ENCODE data around the gene RPL7L1. TPM values are rescaled to one million over a fixed set of nuclear protein-coding genes. Genes with fewer than 3 reads are reported as not detected.

Gene RPL7L1
- total RNA-seq, 1 experiment from 2014 or later, result 103 TPM

DNA sequence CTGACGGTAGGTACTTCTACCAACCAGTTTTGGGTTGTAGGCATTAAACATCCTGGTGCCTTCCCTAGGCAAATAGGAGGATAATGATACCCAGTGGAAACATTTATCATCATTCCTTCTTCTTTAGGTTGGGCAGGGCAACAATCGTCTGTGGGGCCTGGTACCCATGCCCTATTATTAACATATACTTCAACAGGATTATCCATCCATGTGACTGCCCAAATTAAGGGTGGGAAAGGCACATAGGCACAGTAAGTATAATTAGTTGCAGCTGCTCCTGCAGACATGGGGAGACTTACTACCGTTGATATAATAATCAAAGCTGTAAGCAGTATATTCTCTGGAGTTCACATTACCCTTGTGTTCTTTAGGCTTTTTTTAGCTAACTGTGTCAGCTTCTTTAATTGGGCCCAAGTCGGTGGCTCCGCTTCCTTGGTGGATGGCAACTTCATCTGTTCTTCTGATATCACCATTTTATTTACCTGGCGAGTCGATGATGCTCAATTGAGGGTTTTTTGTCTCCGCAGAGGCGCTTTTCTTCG, 16.8 kb downstream of the RPL7L1 start:
- POLR2A ChIA-PET, result interaction anchor here (0.7 kb wide), 1 partner anchor 138 kb away, joined by 3 read pairs; no protein-coding TSS in a partner anchor
- CTCF ChIA-PET, result interaction anchor here (0.7 to 0.8 kb wide), 2 partner anchors 163 to 460 kb away, joined by 4 to 8 read pairs; partner anchors contain the start of gene MRPL2
- BruUV-seq (replicated peaks), result no TSS peak

GRCh38 chr6:42898891-42899361, 19.5 kb downstream of the RPL7L1 start:
- Mint-ChIP-seq H3K4me1 (ENCODE audit: low read depth, unreplicated experiment) (peaks cover 23% of the 10 kb centered on the region), H3K27ac (ENCODE audit: unreplicated experiment) (no peak overlapping the region), H3K36me3 (ENCODE audit: insufficient read depth, unreplicated experiment) (no peaks in the 10 kb centered on the region), H3K27me3 (ENCODE audit: insufficient read depth, unreplicated experiment) (no peaks in the 10 kb centered on the region), H3K4me3 (ENCODE audit: unreplicated experiment) (no peak overlapping the region), H3K9me3 (ENCODE audit: unreplicated experiment) (no peaks in the 10 kb centered on the region)
- Histone ChIP-seq H3K4me3 (ENCODE audit: low read depth, low read length) (no peak overlapping the region), H3K9me3 (no peaks in the 10 kb centered on the region), H3K27me3 (replicated peaks; ENCODE audit: control insufficient read depth, insufficient read depth, low read length) (no peaks in the 10 kb centered on the region), H3K4me1 (peaks cover 26% of the 10 kb centered on the region), H3K36me3 (ENCODE audit: control insufficient read depth, insufficient read depth, low read length) (no peaks in the 10 kb centered on the region)
- intact Hi-C loops (cut with micrococcal nuclease; ENCODE audit: unreplicated experiment), result loop anchor here (1.0 kb wide), 2 partner anchors 173 to 238 kb away; no protein-coding TSS in a partner anchor
- no TSS peak for BruUV-seq (replicated peaks)
- CTCF ChIA-PET, result no interaction called here
- TF ChIP-seq, protein P1, sequence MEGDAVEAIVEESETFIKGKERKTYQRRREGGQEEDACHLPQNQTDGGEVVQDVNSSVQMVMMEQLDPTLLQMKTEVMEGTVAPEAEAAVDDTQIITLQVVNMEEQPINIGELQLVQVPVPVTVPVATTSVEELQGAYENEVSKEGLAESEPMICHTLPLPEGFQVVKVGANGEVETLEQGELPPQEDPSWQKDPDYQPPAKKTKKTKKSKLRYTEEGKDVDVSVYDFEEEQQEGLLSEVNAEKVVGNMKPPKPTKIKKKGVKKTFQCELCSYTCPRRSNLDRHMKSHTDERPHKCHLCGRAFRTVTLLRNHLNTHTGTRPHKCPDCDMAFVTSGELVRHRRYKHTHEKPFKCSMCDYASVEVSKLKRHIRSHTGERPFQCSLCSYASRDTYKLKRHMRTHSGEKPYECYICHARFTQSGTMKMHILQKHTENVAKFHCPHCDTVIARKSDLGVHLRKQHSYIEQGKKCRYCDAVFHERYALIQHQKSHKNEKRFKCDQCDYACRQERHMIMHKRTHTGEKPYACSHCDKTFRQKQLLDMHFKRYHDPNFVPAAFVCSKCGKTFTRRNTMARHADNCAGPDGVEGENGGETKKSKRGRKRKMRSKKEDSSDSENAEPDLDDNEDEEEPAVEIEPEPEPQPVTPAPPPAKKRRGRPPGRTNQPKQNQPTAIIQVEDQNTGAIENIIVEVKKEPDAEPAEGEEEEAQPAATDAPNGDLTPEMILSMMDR (IDR thresholded peaks at IDR 0.05; ENCODE audit: insufficient read depth in 1 of 2, low read depth in 1 of 2, low read length in 1 of 2, severe bottlenecking in 1 of 2, unreplicated experiment in 1 of 2), result peak; percentile 59 to 80
- peak; percentile 62 to 77 for DNase-seq
- POLR2A ChIA-PET, result no interaction called here

More for the DNA sequence above, 16.8 kb downstream of the RPL7L1 start:
- Histone ChIP-seq H3K4me1 (0 out of 2 replicates have a peak, but pooled peaks cover 5% of the 10 kb centered on the region), H3K9me3 (no peaks in the 10 kb centered on the region), H3K27me3 (replicated peaks; ENCODE audit: control insufficient read depth, insufficient read depth, low read length) (no peaks in the 10 kb centered on the region), H3K36me3 (ENCODE audit: control insufficient read depth, insufficient read depth, low read length) (no peaks in the 10 kb centered on the region), H3K4me3 (ENCODE audit: low read depth, low read length) (no peak overlapping the region)
- intact Hi-C loops (cut with micrococcal nuclease; ENCODE audit: unreplicated experiment), result no loop called here
- H3K4me3 Mint-ChIP-seq (ENCODE audit: unreplicated experiment), result no peak overlapping the region
- no peaks in the 10 kb centered on the region for H3K27me3 Mint-ChIP-seq (ENCODE audit: insufficient read depth, unreplicated experiment)
- DNase-seq, result no peak
- no peaks in the 10 kb centered on the region for H3K9me3 Mint-ChIP-seq (ENCODE audit: unreplicated experiment)
- peaks cover under 1% of the 10 kb centered on the region for H3K36me3 Mint-ChIP-seq (ENCODE audit: insufficient read depth, unreplicated experiment)
- peaks cover 17% of the 10 kb centered on the region for H3K4me1 Mint-ChIP-seq (ENCODE audit: low read depth, unreplicated experiment)
- H3K27ac Mint-ChIP-seq (ENCODE audit: unreplicated experiment), result no peak overlapping the region
- TF ChIP-seq, protein P1 (IDR thresholded peaks at IDR 0.05; ENCODE audit: insufficient read depth in 1 of 2, low read depth in 1 of 2, low read length in 1 of 2, severe bottlenecking in 1 of 2, unreplicated experiment in 1 of 2), result no peak

DNA sequence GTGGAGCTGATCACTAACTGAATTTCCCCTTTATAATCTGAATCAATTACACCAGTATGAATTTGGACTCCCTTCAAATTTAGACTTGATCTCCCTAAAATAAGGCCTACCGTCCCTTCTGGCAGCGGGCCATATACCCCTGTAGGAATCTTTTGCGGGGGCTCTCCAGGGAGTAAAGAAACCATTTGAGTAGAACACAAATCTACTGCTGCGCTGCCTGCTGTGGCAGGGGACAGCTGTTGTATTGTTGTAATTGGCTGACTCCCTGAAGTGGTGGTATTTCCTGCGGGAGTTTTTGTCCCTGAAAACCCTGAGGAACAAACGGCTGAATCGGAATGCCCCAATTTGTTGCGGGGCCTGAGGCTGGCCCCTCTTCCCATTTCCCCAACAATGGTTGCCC, 20.5 kb downstream of the RPL7L1 start:
- peaks cover 19% of the 10 kb centered on the region for H3K4me1 Mint-ChIP-seq (ENCODE audit: low read depth, unreplicated experiment)
- CTCF ChIA-PET, result interaction anchor here (1.8 kb wide), 1 partner anchor 30 kb away, joined by 4 read pairs; the partner anchor contains the start of gene CNPY3
- H3K27ac Mint-ChIP-seq (ENCODE audit: unreplicated experiment), result no peak overlapping the region
- intact Hi-C loops (cut with micrococcal nuclease; ENCODE audit: unreplicated experiment), result loop anchor here (1.0 to 10.0 kb wide), 7 partner anchors 85 to 605 kb away; partner anchors contain the start of genes CUL7 and PPP2R5D
- Histone ChIP-seq H3K4me1 (peaks cover 21% of the 10 kb centered on the region), H3K9me3 (no peaks in the 10 kb centered on the region), H3K36me3 (ENCODE audit: control insufficient read depth, insufficient read depth, low read length) (no peaks in the 10 kb centered on the region), H3K4me3 (ENCODE audit: low read depth, low read length) (no peak overlapping the region), H3K27me3 (replicated peaks; ENCODE audit: control insufficient read depth, insufficient read depth, low read length) (no peaks in the 10 kb centered on the region)
- DNase-seq, result no peak
- POLR2A ChIA-PET, result interaction anchor here (0.8 kb wide), 1 partner anchor 84 kb away, joined by 3 read pairs; the partner anchor contains the start of gene PPP2R5D
- no peaks in the 10 kb centered on the region for H3K9me3 Mint-ChIP-seq (ENCODE audit: unreplicated experiment)
- no peak overlapping the region for H3K4me3 Mint-ChIP-seq (ENCODE audit: unreplicated experiment)
- no peaks in the 10 kb centered on the region for H3K36me3 Mint-ChIP-seq (ENCODE audit: insufficient read depth, unreplicated experiment)
- no TSS peak for BruUV-seq (replicated peaks)
- TF ChIP-seq, protein P1 (IDR thresholded peaks at IDR 0.05; ENCODE audit: insufficient read depth in 1 of 2, low read depth in 1 of 2, low read length in 1 of 2, severe bottlenecking in 1 of 2, unreplicated experiment in 1 of 2), result no peak
- no peaks in the 10 kb centered on the region for H3K27me3 Mint-ChIP-seq (ENCODE audit: insufficient read depth, unreplicated experiment)
